Hematopoietic multipotent progenitor cell (in vitro differentiated cells): ENCODE results near the gene APBB1IP. TPM values are rescaled to one million over a fixed set of nuclear protein-coding genes. Genes with fewer than 3 reads are reported as not detected.

ENCODE experiments used
- DNase-seq, 3 donors: peaks; one replicate each; pipeline ENCODE4 v3.0.0-alpha.2; 2011 to 2015; ENCODE audit warnings: low read depth in 2 of 3, low spot score in 2 of 3
- small RNA-seq: library from RNA; depleted of rRNA; stranded (forward); fragments of <200 nt; gene quantifications from one replicate; pipeline ENCODE3, GENCODE V24; 2012
- total RNA-seq: library from RNA; depleted of rRNA; stranded (reverse); fragments of >200 nt; gene quantifications from one replicate; pipeline ENCODE4 v1.2.3, GENCODE V29; 2012

Gene APBB1IP
- total RNA-seq, 1 donor = 30.7 TPM

GRCh38 chr10:26606389-26606877 lies 168.3 kb downstream of the APBB1IP start:
- peak in 1 of 3 donors; percentile 14 for DNase-seq

GRCh38 chr10:26612151-26612915 lies 174.2 kb downstream of the APBB1IP start:
- no peak for DNase-seq

Small RNA genes within 50 kb of the gene (small RNA-seq; reads per million reads assigned to genes)
- gene RNA5SP307 = not detected

Other genes with a start within 250 kb of the APBB1IP start
- gene GAD2, start 221.6 kb upstream of the APBB1IP start, total RNA-seq = not detected